OCI-M2 (cell line): ENCODE results near the gene SAMD14.
A peak's percentile ranks its signal among the peaks of the same experiment; 100 is the strongest.

Experiments used
- DNase-seq: peaks from one replicate; lab custom pipeline; 2025; ENCODE audit not compliant: unreplicated experiment; lab: John Stamatoyannopoulos, UW

SAMD14 gene

DNA sequence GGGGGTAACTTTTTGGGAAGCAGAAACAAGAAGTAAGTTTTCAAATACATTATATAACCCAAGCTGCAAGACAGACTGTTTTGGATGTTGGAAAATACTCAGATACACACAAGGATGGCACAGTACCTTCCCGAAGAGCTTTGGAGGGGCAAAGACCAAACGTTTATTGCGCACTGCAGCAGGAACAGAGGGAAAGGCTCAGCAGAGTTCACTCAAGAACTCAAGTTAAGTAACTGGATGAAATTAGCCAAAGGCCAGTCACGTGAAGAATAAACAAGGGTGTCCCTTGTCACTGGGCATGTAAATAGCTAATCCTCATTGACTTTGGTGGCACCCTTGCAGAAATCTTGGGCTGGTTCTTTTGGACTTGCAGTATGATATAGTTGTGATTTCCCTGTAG lies 32.0 kb downstream of the SAMD14 start:
- DNase-seq, result no peak

DNA sequence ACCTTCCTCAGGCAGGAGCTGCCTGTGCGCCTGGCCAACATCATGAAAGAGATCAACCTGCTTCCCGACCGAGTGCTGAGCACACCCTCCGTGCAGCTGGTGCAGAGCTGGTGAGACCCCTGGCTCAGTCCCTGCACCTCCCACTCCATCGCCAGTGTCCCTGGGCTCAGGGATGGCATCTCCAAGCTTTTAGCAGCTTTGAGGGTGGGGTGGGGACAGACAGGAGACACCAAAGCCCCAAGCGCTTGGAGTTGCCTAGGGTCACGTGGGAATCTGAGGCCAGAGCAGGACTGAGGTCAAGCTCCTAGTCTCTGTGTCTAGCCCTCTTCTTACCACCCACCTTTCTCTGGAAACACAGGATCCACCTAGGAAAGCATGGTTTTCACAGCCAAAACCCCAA lies 32.5 kb downstream of the SAMD14 start:
- no peak for DNase-seq

DNA sequence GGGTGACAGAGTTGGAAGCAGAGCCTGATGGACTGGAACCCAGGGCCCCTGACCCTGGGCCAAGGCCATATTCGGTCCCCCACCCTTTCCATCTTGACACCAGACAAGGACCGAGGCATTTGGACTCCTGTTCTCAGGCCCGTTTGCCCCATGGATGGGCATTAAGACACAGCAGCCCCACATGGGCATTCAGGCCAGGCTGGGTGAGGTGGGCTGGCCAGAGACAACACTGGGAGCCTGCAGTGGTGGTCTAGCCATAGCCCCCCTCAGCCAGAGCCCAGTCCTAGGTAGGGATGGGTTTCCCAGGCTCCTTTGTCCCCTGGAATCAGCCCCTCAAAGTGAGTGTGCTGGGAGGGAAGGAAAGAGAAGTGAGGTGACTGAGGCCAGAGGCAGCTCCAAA lies 33.2 kb downstream of the SAMD14 start:
- no peak for DNase-seq

DNA sequence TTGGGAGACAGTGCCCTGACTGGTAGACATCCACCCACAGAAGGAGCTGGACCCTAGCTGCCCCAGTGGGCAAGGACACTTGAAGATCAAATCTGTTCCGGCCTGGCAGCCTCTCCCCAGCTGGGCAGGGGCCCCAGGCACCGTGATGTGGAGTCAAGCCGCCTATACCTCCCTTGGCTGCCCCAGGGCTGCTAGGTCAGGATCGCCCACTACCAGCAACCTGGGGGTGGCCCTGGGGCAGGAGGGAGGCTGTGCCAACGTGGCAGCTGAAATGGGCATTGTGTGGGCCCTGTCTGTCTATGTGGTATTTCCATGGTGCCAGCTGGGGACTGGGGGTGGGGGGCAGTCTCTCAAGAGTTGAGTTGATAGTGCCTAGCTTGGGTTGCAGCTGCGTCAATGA lies 33.9 kb downstream of the SAMD14 start:
- no peak for DNase-seq

DNA sequence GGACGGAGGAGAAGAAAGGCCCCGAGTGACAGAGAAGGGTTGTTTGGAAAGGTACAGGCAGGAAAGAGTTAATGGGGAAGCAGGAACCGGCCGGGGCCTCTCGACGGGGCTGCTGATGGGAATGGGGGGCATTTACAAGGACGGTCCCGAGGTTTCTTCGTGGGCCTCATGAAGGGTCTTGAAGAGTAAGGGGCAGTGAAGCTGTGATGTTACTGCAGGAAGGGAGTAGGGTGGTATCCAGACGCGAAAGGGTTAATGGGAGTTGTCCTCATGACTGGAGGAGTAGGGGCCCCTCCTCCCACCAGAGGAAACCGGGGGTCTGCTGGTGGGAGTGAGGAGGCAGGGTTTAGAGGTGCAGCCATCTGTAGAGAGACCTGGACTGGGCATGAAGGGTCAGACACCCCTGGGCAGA lies 34.3 kb downstream of the SAMD14 start:
- no peak for DNase-seq

DNA sequence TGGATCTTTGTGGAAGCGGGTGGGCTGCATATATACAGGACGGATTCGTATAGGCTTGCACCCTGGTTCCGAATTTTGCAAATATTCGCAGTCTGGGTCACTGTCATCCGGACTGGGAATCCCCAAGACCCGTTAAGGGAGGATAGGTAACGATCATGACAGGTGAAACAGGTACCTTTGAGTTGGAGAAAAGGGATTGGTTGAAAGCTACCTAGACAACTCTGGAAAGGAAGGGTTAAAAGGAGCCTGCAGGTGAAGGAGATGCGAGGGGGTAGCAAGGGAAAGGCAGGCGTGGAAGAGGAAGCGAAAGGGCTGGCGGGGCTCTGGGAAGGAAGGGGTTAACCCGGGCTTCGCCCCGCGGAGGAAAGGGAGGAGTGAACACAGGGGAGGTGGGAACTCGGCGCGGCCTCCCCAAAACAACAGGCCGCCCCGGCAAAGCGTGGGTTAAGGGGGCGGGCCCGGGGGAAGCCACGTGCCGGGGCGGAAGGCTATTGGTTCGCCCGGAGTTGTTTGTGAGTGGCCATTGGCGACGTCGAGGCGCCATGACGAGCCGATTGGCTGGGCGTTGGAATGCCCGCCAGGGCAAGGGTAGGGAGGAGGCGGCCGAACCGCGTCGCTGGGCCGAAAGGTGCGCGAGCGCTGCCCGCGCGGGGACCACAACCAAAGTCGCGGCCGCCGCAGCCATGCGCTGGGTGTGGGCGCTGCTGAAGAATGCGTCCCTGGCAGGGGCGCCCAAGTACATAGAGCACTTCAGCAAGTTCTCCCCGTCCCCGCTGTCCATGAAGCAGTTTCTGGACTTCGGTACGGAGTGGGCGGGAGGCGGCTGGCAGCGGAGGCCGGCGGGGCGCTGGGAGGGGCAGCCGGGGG lies 35.0 kb downstream of the SAMD14 start, which contains the start of gene PDK2:
Gene PDK2 (plus strand): TSS at position 599 of the 867 bp plus-strand sequence. CDS start 85 bp downstream, at position 684.
- peak; percentile 32 for DNase-seq

DNA sequence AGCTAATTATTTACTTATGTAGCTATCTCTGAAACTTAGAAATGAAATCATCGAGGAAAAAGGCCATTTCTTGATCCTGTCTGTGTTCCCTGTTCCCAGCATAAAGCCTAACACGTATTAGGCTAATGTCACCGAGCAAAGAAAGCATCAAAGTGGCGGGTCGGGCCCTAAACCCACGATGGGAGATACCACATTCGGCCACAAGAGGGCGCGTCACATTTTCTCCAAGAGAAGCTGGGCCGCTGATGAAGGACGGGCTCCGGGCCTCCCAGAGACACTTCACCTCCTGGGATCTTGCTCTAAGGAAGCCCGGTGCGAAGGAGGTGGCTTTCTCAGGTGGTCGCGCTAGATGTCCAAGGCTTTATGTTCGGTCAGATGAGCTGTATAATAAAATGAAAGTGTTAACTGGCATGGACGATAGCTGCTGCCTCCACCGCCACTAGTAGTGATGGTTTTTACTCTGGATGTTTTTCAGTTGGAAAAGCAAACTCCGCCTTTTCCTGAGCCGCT lies 35.7 kb downstream of the SAMD14 start:
- peak; percentile 49 for DNase-seq

DNA sequence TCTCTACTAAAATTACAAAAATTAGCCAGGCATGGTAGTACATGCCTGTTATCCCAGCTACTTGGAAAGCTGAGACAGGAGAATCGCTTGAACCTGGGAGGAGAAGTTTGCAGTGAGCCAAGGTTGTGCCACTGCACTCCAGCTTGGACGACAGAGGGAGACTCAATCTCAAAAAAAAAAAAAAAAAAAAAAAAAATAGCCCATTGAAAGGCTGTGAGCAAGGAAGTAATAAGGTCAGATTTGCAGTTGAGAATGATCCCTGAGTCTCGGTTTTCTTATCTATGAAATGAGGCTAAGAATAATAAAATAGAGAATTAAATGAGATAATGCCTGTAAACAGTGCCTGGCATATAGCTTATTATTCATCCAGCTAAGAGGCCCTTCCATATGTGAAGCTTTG lies 36.2 kb downstream of the SAMD14 start:
- no peak for DNase-seq

DNA sequence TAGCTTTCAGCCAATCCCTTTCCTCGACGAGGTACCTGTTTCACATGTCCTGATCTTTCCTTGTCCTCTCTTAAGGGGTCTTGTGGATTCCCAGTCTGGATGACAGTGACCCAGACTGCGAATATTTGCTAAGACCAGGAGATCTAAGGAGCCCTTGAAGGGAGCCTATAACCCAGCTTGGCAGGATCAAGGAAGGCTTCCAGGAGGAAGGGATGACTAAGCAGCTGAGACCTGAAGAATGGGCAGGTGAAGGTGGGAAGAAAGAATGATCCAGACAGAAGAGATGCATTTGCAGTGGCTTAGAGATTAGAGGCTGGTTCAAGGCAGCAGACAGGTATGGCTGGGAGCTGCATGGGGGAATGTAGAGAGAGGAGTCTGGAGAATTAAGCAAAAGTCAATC lies 36.7 kb downstream of the SAMD14 start:
- no peak for DNase-seq

DNA sequence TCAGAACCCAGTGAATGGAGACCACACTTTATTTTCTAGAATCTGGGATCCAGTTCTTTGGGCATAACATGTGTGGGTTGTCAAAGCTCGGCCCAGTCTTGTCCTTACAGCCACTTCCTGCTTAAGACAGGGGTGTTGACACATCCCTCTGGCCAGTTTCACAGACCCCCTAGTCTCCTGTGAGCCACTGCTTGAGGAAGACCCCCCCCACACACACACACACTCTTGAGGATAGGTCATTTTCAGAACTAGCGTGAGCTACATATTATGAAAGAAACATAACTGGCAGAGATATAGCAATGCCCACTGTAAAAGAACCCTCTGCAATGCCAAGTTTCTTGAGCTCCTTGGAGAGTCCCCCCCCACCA lies 38.1 kb downstream of the SAMD14 start:
- DNase-seq, result no peak

DNA sequence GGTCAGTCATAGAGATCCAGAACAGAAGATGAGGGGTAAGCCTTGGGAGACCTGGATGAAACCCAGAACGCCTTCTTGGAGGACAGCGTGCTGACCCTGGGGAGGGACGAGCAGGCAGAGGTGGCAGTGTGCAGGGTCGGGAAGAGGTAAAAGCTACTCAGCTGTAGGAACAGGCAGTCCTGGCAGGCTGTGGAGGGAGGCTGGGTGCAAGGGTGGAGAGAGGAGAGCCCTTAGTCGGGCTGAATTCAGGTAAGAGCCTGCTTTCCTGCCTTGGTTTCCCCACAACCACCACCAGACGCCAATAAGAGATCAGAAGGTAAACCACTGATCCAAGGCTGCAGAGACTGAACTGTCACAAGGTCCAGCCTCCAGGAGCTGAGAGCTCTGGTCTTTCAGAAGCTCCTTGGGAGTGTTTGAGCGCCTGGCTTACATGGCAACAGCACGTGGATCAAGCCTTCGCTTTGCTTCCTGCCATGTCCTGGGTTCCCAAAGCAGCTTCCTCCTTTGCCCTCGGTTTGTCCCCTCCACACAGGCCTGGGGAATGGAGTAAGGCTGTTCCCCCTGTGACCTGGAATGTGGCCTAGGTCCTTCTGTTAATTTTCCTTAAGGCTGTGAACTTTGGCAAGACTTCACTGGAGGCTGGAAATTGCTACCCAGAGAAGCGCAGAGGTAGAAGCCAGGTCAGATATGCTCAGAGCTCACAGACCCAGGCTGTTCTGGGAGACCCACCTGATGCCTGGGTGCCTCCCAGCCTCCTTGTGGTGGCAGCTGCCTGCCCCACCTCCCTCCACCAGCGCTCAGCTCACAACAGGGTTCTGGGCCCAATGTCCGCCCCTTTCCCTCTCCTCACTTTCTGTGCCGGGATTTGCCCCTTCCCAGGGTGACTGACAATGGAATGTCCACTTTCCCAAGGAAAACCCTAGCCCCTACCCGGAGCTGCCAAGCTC lies 38.7 kb downstream of the SAMD14 start:
- DNase-seq, result no peak

DNA sequence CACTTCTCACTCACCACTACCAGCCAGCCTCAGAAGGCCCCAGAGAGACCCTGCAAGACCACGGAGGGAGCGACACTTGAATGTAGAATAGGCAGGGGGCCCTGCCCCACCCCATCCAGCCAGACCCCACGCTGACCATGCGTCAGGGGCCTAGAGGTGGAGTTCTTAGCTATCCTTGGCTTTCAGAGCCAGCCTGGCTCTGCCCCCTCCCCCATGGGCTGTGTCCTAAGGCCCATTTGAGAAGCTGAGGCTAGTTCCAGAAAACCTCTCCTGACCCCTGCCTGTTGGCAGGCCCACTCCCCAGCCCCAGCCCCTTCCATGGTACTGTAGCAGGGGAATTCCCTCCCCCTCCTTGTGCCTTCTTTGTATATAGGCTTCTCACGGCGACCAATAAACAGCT lies 39.9 kb downstream of the SAMD14 start:
- no peak for DNase-seq

DNA sequence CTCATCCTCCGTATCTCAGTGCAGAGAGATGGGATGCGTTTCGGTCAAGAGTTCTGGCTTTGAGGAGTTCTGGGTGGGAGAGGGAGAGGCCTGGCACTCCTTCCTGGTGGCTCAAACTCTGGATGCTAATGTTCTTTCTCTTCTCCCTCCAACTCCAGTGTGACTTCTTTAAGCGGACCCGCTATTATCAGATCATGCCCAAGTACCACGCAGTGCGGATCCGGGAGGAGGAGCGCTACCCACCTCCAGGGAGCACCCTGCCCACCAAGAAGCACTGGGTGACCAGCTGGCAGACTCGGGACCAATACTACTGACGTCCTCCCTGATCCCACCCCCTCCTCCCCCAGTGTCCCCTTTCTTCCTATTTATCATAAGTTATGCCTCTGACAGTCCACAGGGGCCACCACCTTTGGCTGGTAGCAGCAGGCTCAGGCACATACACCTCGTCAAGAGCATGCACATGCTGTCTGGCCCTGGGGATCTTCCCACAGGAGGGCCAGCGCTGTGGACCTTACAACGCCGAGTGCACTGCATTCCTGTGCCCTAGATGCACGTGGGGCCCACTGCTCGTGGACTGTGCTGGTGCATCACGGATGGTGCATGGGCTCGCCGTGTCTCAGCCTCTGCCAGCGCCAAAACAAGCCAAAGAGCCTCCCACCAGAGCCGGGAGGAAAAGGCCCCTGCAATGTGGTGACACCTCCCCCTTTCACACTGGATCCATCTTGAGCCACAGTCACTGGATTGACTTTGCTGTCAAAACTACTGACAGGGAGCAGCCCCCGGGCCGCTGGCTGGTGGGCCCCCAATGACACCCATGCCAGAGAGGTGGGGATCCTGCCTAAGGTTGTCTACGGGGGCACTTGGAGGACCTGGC lies 40.8 kb downstream of the SAMD14 start:
- DNase-seq, result no peak

DNA sequence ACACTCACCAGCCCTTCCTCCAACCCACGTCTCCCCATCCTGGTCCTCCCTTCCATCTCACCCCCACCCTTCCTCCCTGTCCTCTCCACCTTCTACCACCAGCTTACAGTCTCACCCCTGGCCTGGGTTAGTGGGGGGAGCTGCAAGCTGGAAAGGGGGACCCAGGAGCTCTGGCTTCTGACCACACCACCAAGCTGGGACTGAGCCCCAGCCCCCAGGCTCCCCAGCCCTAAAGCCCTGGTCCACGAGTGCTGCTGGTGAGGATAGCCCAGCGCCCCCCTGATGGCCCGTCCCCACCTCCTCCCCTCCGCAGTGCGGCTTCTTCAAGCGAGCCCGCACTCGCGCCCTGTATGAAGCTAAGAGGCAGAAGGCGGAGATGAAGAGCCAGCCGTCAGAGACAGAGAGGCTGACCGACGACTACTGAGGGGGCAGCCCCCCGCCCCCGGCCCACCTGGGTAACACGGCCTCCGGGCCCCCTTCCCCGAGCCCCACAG lies 42.0 kb downstream of the SAMD14 start:
- DNase-seq, result no peak

DNA sequence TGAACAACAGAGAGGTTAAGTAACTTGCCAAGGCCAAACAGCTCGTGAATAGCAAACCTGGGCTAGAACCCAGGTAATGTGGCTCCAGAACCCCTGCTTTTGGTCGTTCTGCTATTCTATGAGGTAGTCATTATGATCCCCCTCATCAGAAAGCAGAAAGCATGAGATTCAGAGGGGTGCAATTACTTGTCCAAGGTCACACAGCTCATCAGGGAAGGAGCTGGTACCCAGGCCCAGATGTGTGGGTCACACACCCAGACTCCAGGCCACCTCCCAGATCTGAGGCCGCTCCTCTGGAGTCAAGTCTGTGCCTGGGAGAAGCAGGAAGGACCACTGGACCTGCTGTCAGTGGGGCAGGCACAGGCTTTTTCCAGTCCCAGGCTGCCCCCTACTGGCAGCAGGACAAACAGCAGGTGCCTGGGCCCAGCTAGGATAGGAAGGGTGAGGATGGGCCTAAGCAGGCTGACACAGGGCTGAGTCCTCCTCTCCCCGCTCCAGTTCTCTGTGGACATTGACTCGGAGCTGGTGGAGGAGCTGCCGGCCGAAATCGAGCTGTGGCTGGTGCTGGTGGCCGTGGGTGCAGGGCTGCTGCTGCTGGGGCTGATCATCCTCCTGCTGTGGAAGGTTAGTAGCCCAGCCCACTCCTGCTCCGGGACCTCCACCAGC lies 42.6 kb downstream of the SAMD14 start:
- DNase-seq, result no peak

DNA sequence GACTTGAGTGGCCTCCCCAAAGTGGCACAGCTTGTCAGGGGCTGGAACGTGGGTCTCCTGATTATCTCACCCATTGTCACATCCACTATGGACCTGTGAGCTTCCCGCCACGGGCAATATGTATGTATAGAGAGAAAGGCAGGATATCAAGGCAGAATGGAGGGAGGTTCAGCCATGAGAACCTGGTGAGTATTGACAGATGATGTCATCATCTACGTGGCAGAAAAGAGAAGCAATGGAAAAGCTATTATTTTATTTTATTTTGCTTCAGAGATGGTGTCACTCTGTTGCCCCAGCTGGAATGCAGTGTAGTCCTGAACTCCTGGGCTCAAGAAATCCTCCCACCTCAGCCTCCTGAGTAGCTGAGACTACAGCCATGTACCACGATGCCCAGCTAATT lies 48.2 kb downstream of the SAMD14 start:
- DNase-seq, result no peak

DNA sequence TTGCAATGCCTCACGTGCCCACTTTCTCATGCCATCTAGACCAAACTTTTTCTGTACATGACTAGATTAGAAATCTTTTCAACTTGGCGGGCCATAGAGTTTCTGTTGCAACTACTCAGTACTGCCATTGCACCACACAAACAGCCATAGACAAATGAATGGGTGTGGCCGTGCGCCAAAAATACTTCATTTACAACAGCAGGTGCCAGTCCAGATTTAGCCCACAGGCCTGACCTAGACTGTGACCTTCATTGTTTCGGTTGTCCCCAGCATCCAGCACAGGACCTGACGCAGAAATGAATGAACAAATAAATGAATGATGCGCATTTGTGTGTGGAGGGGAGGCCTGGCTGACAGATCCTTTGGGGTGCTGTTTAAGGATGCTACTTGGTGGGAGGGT lies 49.1 kb downstream of the SAMD14 start:
- DNase-seq, result no peak

DNA sequence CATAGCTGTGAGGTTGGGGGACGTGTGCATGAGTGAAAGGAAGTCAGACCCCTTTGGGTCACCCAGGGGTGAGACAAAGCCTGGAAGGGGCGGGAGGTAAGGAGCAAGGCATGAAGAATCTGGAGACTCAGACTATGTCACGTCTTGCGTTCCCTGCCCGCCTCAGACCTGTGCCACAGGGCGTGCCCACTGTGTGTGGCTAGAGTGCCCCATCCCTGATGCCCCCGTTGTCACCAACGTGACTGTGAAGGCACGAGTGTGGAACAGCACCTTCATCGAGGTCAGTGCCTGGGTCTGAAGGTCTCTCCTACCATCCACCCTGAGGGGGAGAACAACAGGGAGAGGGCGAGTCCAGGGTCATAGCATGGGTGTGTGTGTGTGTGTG lies 49.9 kb downstream of the SAMD14 start:
- DNase-seq, result no peak

DNA sequence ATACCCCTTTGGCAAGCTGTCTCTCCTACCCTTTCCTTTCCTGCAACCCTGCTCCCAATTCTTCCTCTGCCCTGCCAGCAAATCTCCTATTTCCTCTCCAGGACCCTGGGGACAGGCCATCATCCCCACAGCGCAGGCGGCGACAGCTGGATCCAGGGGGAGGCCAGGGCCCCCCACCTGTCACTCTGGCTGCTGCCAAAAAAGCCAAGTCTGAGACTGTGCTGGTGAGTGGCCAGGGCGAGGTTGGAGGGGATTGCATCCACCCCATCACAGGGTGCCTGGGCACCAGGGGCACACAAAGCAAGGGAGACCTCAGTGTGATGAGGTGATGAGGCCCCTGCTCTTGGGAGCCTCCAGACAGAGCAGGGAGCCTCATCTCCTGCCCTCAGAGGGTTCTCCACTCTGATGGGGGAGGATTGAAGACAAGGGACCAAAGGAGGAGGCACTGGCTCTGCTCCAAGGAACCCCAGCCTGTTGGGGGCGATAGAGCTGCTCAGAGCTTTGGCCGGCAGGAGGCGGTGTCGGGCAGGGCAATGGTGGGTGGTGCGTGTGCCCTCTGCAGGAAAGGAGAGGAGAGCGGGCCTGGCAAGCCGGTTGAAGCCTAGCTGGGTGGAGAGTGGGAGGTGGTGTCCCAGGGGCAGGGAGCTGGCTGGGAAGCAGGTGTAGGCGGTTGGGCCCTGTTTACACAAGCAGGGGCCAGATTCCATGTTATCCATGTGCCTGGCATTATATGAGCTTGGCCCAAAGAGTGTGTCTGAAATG lies 50.4 kb downstream of the SAMD14 start:
- DNase-seq, result no peak
